B cell (primary cell): ENCODE data around the gene ELANE. TPM values are rescaled to one million over a fixed set of nuclear protein-coding genes. Genes with fewer than 3 reads are reported as not detected.

Source experiments
- ATAC-seq: fragments of 200-7000 bp; cut with Tn5 transposase; one replicate; pipeline ENCODE4 v1.10.0; 2021; ENCODE audit warnings: low read depth, mild to moderate bottlenecking, moderate number of reproducible peaks, moderate library complexity
- CTCF ChIA-PET: fragments of 350-600 bp; sonication (Branson Sonifier 250); formaldehyde crosslinking; loops from one replicate; lab custom pipeline; 2021; ENCODE audit warnings: antibody characterized with exemption, inconsistent platforms; lab: Charles Lee
- POLR2A ChIA-PET: fragments of 350-600 bp; sonication (Branson Sonifier 250); formaldehyde crosslinking; loops from one replicate; lab custom pipeline; 2021; ENCODE audit warnings: antibody characterized with exemption; lab: Charles Lee
- DNase-seq: peaks from one replicate; pipeline ENCODE4 v3.0.0; 2013
- H2AFZ ChIP-seq: 2 replicates; pipeline ENCODE4 v1.6.1; 2012; ENCODE audit warnings: mild to moderate bottlenecking, low read depth, low read length; ENCODE audit not compliant: insufficient read depth, poor library complexity, severe bottlenecking
- H3K27ac ChIP-seq, 2 donors: 1 replicate in 1 of 2; 2 replicates in 1 of 2; pipeline ENCODE4 v1.5.1; 2012 to 2013; ENCODE audit warnings: low read length in 2 of 2, mild to moderate bottlenecking in 2 of 2, moderate library complexity in 1 of 2
- H3K27me3 ChIP-seq, 4 experiments: fragments of 200-600 bp in 1 of 4; sonication (generic) in 1 of 4; replicated peaks in 1 of 4; 1 replicate in 2 of 4; 2 replicates in 2 of 4; pipeline versions ENCODE4 v1.6.1 to v1.7.0; 2013 to 2016; ENCODE audit warnings: low read length in 3 of 4, mild to moderate bottlenecking in 2 of 4, mixed read lengths in 1 of 4, moderate library complexity in 1 of 4; ENCODE audit not compliant: insufficient read depth in 4 of 4, control insufficient read depth in 3 of 4; ENCODE audit errors: control extremely low read depth in 1 of 4
- H3K36me3 ChIP-seq, 2 experiments: replicated peaks in 1 of 2; 1 replicate in 1 of 2; 2 replicates in 1 of 2; pipeline versions ENCODE4 v1.6.1 to v1.7.1; 2013; ENCODE audit warnings: low read length in 1 of 2; ENCODE audit not compliant: insufficient read depth in 2 of 2, control insufficient read depth in 1 of 2; ENCODE audit errors: control extremely low read depth in 1 of 2, extremely low read depth in 1 of 2
- H3K4me1 ChIP-seq, 2 donors: fragments of 200-600 bp in 1 of 2; sonication (generic) in 1 of 2; 1 replicate in 1 of 2; 2 replicates in 1 of 2; pipeline versions ENCODE4 v1.5.1 to v1.6.1; 2013 to 2017; ENCODE audit warnings: low read length in 2 of 2; ENCODE audit not compliant: control insufficient read depth in 2 of 2, insufficient read depth in 2 of 2
- H3K4me2 ChIP-seq: replicated peaks from 2 replicates; pipeline ENCODE3; 2012; ENCODE audit warnings: mild to moderate bottlenecking, low read depth, low read length; ENCODE audit not compliant: poor library complexity, severe bottlenecking
- H3K4me3 ChIP-seq, 5 experiments: fragments of 200-600 bp in 1 of 5; sonication (generic) in 1 of 5; 1 replicate in 3 of 5; 2 replicates in 2 of 5; pipeline versions ENCODE4 v1.5.1 to v1.7.0; 2011 to 2016; ENCODE audit warnings: low read length in 4 of 5, mild to moderate bottlenecking in 4 of 5, low read depth in 2 of 5, control low read depth in 1 of 5, moderate library complexity in 1 of 5; ENCODE audit not compliant: insufficient read depth in 1 of 5; ENCODE audit errors: control extremely low read depth in 1 of 5, extremely low read depth in 1 of 5
- H3K79me2 ChIP-seq: fragments of 200-600 bp; sonication (generic); one replicate; pipeline ENCODE4 v1.6.0; 2016; ENCODE audit warnings: low read length; ENCODE audit not compliant: control insufficient read depth, insufficient read depth
- H3K9ac ChIP-seq: fragments of 200-600 bp; sonication (generic); 2 replicates; pipeline ENCODE4 v1.6.1; 2017; ENCODE audit warnings: mild to moderate bottlenecking, low read length, moderate library complexity
- H3K9me3 ChIP-seq, 3 donors: one replicate each; pipeline versions ENCODE4 v1.6.1 to v1.7.1; 2013; ENCODE audit warnings: low read length in 2 of 3; ENCODE audit not compliant: control insufficient read depth in 2 of 3, insufficient read depth in 1 of 3; ENCODE audit errors: control extremely low read depth in 1 of 3
- H4K20me1 ChIP-seq: 2 replicates; pipeline ENCODE4 v1.6.0; 2012; ENCODE audit warnings: mild to moderate bottlenecking, low read length; ENCODE audit not compliant: insufficient read depth, control insufficient read depth, poor library complexity, severe bottlenecking
- H3K27ac Mint-ChIP-seq: one replicate; pipeline ENCODE4 v1.8.0; 2021; ENCODE audit warnings: mixed read lengths
- H3K27me3 Mint-ChIP-seq: one replicate; pipeline ENCODE4 v1.8.0; 2021; ENCODE audit warnings: mixed read lengths
- H3K4me1 Mint-ChIP-seq: one replicate; pipeline ENCODE4 v1.8.0; 2021; ENCODE audit warnings: mixed read lengths
- H3K4me3 Mint-ChIP-seq: one replicate; pipeline ENCODE4 v1.8.0; 2021; ENCODE audit warnings: mixed read lengths
- H3K9me3 Mint-ChIP-seq: one replicate; pipeline ENCODE4 v1.8.0; 2022; ENCODE audit warnings: mixed read lengths; ENCODE audit not compliant: insufficient read depth
- CTCF ChIP-seq: fragments of 200-600 bp; IDR thresholded peaks from one replicate; pipeline ENCODE4 v1.8.0; 2022; ENCODE audit warnings: antibody characterized with exemption, mild to moderate bottlenecking
- EZH2 ChIP-seq: IDR thresholded peaks from 2 replicates; pipeline ENCODE4 v1.6.1; 2012; ENCODE audit warnings: borderline replicate concordance, low read depth, mild to moderate bottlenecking, moderate library complexity, low read length; ENCODE audit not compliant: insufficient read depth, poor library complexity, severe bottlenecking
- WGBS: methylation state at CpG from one replicate; pipeline ENCODE4 v1.1.5; 2013; ENCODE audit warnings: missing lambda C conversion rate; ENCODE audit not compliant: insufficient coverage; 5-methylcytosine and 5-hydroxymethylcytosine counted together
- intact Hi-C: fragments of 100-400 bp; cut with micrococcal nuclease; formaldehyde crosslinking; loops from one replicate; pipeline ENCODE4 v1.10.0; 2022
- polyA plus RNA-seq: library from polyadenylated mRNA; depleted of rRNA; stranded (reverse); fragments of >200 nt; gene quantifications from 2 replicates; pipeline ENCODE4 v1.2.3, GENCODE V29; 2012
- total RNA-seq, 2 donors: library from RNA; stranded (reverse); fragments of 120-200 nt in 1 of 2; gene quantifications; 1 replicate in 1 of 2; 2 replicates in 1 of 2; pipeline versions ENCODE4 v1.2.3 to v1.2.4, GENCODE V29; 2013 to 2022

ELANE gene
- total and polyA plus RNA-seq, 2 donors (not counting 1 experiment from before 2014, with no cell fraction given): 0.18 TPM; not detected in 1

GRCh38 chr19:884420-885211, 32.5 kb downstream of the ELANE start:
- Histone ChIP-seq H3K4me1 (peaks cover 0 to 17% of the 10 kb centered on the region in 2 donors), H4K20me1 (peaks cover 46% of the 10 kb centered on the region), H3K9ac (no peak overlapping the region), H2AFZ (no peak overlapping the region), H3K27ac (no peak overlapping the region), H3K4me3 (no peak overlapping the region), H3K4me2 (no peak overlapping the region), H3K27me3 (no peaks in the 10 kb centered on the region), H3K9me3 (no peaks in the 10 kb centered on the region), H3K79me2 (peaks cover 60% of the 10 kb centered on the region), H3K36me3 (peaks cover 0 to 77% of the 10 kb centered on the region in 2 experiments)
- intact Hi-C loops: no loop called here
- ATAC-seq: no peak
- ChIA-PET POLR2A (no interaction called here), CTCF (interaction anchor here (0.7 kb wide), 1 partner anchor 122 kb away, joined by 3 read pairs; no protein-coding TSS in a partner anchor)
- Mint-ChIP-seq H3K9me3 (no peaks in the 10 kb centered on the region), H3K27me3 (no peaks in the 10 kb centered on the region), H3K27ac (no peak overlapping the region), H3K4me3 (no peak overlapping the region), H3K4me1 (no peaks in the 10 kb centered on the region)
- WGBS: 97% methylated on average over 49 of the region's 51 CpGs
- DNase-seq: no peak
- TF ChIP-seq CTCF (no peak), EZH2 (no peak)

GRCh38 chr19:885536-886224, 33.6 kb downstream of the ELANE start:
- Mint-ChIP-seq H3K9me3 (no peaks in the 10 kb centered on the region), H3K27me3 (no peaks in the 10 kb centered on the region), H3K4me1 (peaks cover 2% of the 10 kb centered on the region), H3K27ac (no peak overlapping the region), H3K4me3 (no peak overlapping the region)
- Histone ChIP-seq H3K9me3 (no peaks in the 10 kb centered on the region), H3K36me3 (peaks cover 0 to 76% of the 10 kb centered on the region in 2 experiments), H2AFZ (no peak overlapping the region), H3K79me2 (peaks cover 58% of the 10 kb centered on the region), H3K27ac (no peak overlapping the region), H4K20me1 (peaks cover 38% of the 10 kb centered on the region), H3K9ac (no peak overlapping the region), H3K4me3 (no peak overlapping the region), H3K27me3 (no peaks in the 10 kb centered on the region), H3K4me1 (peaks cover 0 to 17% of the 10 kb centered on the region in 2 donors), H3K4me2 (no peak overlapping the region)
- ChIA-PET CTCF (interaction anchor here (0.7 kb wide), 1 partner anchor 123 kb away, joined by 3 read pairs; no protein-coding TSS in a partner anchor), POLR2A (no interaction called here)
- 98% methylated on average over 64 of the region's 64 CpGs for WGBS
- DNase-seq (no peak), ATAC-seq (no peak)
- TF ChIP-seq EZH2 (no peak), CTCF (no peak)
- intact Hi-C loops: no loop called here
